Measurements from ENCODE around the gene USP33. TPM values are rescaled to one million over a fixed set of nuclear protein-coding genes. Genes with fewer than 3 reads are reported as not detected.

Gene USP33
- total RNA-seq, 4 donors from 2014 or later: 45.3 to 108 (median 53.6) TPM

DNA sequence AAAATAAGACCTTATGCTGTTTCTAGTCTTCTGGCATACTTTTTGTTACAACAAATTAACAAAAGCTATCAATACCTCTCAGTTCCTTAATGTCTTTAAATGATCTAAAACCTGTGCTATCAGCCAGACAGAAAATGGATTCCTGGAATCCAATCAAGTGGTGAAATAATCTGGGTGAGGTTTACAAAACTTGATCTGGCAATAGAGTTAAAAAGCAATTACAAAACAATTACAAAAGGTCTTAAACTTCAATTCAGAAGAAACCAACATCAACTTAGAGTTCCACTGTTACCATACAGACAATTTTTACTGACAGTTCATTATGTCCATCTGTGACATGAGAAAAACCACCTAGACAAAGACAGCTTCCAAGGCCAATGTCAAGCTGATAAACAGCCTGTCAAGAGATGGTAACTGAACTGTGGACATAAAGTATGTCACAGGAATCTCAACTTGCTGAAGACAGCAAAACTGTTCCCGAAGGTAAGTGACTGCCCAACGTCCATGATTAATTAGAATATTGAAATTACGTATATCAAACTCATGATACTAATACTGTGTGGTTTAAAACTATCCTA lies 94.6 kb downstream of the USP33 start:
- 74% methylated on average over 3 of the region's 3 CpGs for WGBS
- Histone ChIP-seq H3K4me3 (no peak overlapping the region), H3K36me3 (no peaks in the 10 kb centered on the region), H3K9me3 (no peaks in the 10 kb centered on the region), H3K27ac (no peak overlapping the region), H3K27me3 (no peaks in the 10 kb centered on the region), H3K4me1 (peaks cover 18% of the 10 kb centered on the region)
- no peak for DNase-seq (ENCODE audit: low spot score in 2 of 2)
- TF ChIP-seq EP300 (IDR thresholded peaks at IDR 0.05) (no peak), POLR2AphosphoS5 (IDR thresholded peaks at IDR 0.05) (no peak)

DNA sequence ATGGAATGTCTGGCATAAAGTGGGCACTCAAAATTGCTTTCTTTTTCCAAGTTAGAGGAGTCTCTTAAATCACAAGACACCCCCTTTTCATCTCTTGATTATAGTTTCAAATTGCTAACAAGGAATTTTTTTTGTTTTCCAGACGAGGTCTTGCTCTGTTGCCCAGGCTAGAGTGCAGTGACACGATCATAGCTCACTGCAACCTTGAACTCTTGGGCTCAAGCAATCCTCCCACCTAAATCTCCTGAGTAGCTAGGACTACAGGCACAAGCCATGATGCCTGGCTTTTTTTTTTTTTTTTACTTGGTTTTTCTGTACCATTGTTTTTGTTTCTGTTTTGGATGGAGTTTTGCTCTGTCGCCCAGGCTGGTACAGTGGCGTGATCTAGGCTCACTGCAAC lies 98.0 kb downstream of the USP33 start:
- TF ChIP-seq POLR2AphosphoS5 (IDR thresholded peaks at IDR 0.05): no peak
- no peaks in the 10 kb centered on the region for H3K36me3 ChIP-seq
- peaks cover 18% of the 10 kb centered on the region for H3K4me1 ChIP-seq
- no peaks in the 10 kb centered on the region for H3K9me3 ChIP-seq
- H3K4me3 ChIP-seq: no peak overlapping the region
- DNase-seq (ENCODE audit: low spot score in 2 of 2): no peak
- H3K27me3 ChIP-seq: no peaks in the 10 kb centered on the region
- WGBS: 89% methylated on average over 4 of the region's 4 CpGs
- no peak overlapping the region for H3K27ac ChIP-seq

DNA sequence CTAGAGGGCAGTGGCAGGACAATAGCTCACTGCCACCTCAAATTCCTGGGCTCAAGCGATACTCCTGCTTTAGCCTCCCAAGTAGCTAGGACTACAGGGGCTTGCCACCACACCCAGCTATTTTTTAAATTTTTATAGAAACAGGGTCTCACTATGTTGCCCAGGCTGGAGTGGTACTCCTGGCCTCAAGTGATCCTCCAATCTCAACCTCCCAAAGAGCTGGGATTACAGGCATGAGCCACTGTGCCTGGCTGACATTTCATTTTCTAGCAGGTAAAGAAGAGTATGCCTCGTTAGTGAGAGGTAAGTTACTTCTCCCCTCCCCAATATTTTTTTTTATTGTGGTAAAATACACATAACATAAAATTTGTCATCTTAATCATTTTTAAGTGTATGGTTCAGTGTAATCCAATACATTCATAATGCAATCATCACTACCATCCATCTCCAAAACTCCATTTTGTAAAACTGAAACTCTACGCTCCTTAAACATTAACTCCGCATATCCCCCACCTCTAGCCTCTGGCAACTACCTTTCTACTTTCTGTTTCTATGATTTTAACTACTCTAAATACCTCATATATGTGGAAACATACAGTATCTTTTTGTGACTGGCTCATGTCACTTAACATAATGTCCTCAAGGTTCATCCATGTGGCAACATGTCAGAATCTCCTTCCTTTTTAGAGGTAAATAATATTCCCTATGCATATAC lies 99.6 kb downstream of the USP33 start:
- Histone ChIP-seq H3K27ac (no peak overlapping the region), H3K27me3 (no peaks in the 10 kb centered on the region), H3K9me3 (no peaks in the 10 kb centered on the region), H3K4me1 (peaks cover 11% of the 10 kb centered on the region), H3K4me3 (no peak overlapping the region), H3K36me3 (no peaks in the 10 kb centered on the region)
- TF ChIP-seq EP300 (IDR thresholded peaks at IDR 0.05) (no peak), POLR2AphosphoS5 (IDR thresholded peaks at IDR 0.05) (no peak), POLR2A (IDR thresholded peaks at IDR 0.05) (no peak)
- TF ChIP-seq, protein P1, sequence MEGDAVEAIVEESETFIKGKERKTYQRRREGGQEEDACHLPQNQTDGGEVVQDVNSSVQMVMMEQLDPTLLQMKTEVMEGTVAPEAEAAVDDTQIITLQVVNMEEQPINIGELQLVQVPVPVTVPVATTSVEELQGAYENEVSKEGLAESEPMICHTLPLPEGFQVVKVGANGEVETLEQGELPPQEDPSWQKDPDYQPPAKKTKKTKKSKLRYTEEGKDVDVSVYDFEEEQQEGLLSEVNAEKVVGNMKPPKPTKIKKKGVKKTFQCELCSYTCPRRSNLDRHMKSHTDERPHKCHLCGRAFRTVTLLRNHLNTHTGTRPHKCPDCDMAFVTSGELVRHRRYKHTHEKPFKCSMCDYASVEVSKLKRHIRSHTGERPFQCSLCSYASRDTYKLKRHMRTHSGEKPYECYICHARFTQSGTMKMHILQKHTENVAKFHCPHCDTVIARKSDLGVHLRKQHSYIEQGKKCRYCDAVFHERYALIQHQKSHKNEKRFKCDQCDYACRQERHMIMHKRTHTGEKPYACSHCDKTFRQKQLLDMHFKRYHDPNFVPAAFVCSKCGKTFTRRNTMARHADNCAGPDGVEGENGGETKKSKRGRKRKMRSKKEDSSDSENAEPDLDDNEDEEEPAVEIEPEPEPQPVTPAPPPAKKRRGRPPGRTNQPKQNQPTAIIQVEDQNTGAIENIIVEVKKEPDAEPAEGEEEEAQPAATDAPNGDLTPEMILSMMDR (IDR thresholded peaks at IDR 0.05): no peak
- DNase-seq (ENCODE audit: low spot score in 2 of 2): no peak
- 94% methylated on average over 4 of the region's 4 CpGs for WGBS

DNA sequence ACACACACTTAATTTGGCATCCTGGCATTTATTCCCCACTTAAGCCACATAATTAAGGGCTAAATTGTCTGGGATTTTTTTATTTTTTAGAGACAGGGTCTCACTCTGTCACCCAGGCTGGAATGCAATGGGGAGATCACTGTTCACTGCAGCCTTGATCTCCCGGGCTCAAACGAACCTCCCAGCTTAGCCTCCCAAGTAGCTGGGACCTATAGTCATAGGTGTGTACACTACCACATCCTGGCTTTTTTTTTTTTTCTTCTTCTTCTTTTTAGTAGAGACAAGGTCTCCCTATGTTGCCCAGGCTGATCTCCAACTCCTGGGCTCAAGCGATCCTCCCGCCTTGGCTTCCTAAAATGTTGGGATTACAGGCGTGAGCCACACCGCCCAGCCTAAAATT lies 101.4 kb downstream of the USP33 start:
- Histone ChIP-seq H3K9me3 (no peaks in the 10 kb centered on the region), H3K36me3 (no peaks in the 10 kb centered on the region), H3K4me1 (no peaks in the 10 kb centered on the region), H3K27ac (no peak overlapping the region), H3K4me3 (no peak overlapping the region), H3K27me3 (no peaks in the 10 kb centered on the region)
- no peak for DNase-seq (ENCODE audit: low spot score in 2 of 2)
- TF ChIP-seq, protein P1 (IDR thresholded peaks at IDR 0.05): no peak
- TF ChIP-seq EP300 (IDR thresholded peaks at IDR 0.05) (no peak), POLR2AphosphoS5 (IDR thresholded peaks at IDR 0.05) (no peak), POLR2A (IDR thresholded peaks at IDR 0.05) (no peak)
- WGBS: 96% methylated on average over 6 of the region's 6 CpGs

DNA sequence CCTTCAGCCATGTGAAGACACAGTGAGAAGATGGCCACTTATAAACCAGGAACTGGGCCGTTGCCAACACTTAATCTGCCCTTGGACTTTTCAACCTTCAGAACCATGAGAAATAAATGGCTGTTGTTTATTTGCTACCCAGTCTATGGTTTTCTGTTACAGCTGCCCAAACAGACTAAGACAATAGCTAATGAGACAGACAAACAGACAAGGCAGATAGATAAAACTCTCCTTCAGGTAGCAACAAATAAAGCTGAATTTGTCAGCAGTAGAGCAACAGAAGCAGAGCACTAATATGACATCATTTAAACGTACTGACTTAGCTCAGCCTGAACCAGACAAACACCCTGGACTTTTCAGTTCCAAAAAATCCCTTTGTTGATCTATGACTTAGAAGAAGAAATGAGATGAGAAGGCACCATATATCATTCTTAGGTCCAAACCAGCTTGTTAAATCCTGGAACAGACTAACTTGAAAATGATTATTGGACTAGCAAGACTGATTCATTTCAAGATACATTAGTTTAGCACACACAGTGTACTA lies 104.1 kb downstream of the USP33 start:
- WGBS: 69% methylated on average over 2 of the region's 2 CpGs
- TF ChIP-seq, protein P1 (IDR thresholded peaks at IDR 0.05): no peak
- TF ChIP-seq POLR2A (IDR thresholded peaks at IDR 0.05): no peak
- TF ChIP-seq POLR2AphosphoS5 (IDR thresholded peaks at IDR 0.05): no peak
- no peak for TF ChIP-seq EP300 (IDR thresholded peaks at IDR 0.05)
- Histone ChIP-seq H3K27me3 (no peaks in the 10 kb centered on the region), H3K4me1 (peaks cover 12% of the 10 kb centered on the region), H3K9me3 (no peaks in the 10 kb centered on the region), H3K4me3 (no peak overlapping the region), H3K36me3 (no peaks in the 10 kb centered on the region), H3K27ac (no peak overlapping the region)
- no peak for DNase-seq (ENCODE audit: low spot score in 2 of 2)

DNA sequence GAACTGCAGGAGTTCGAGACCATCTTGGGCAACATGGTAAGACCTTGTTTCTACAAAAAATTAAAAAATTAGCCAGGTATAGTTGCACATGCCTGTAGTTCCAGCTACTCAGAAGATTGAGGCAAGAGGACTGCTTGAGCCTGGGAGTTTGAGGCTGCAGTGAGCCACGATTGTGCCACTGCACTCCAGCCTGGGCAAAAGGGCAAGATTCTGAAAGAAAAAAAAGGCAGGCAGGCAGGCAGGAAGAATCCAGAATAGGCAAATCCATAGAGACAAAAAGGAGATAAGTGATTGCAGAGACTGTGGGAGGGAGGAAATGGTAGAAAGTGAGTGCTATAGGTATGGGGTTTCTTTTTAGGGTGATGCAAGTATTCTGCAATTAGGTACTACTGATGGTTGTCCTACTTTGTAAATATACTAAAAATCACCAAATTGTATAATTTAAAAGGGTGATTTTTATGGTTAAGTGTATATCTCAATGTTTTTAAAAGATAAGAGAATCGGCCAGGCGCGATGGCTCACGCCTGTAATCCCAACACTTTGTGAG lies 106.6 kb downstream of the USP33 start:
- TF ChIP-seq POLR2AphosphoS5 (IDR thresholded peaks at IDR 0.05) (no peak), POLR2A (IDR thresholded peaks at IDR 0.05) (no peak)
- H3K27me3 ChIP-seq: no peaks in the 10 kb centered on the region
- no peak for DNase-seq (ENCODE audit: low spot score in 2 of 2)
- WGBS: 88% methylated on average over 6 of the region's 6 CpGs
- peaks cover 12% of the 10 kb centered on the region for H3K4me1 ChIP-seq
- no peaks in the 10 kb centered on the region for H3K36me3 ChIP-seq
- H3K4me3 ChIP-seq: no peak overlapping the region
- peaks cover 8% of the 10 kb centered on the region for H3K9me3 ChIP-seq
- H3K27ac ChIP-seq: no peak overlapping the region

All from suprapubic skin (tissue), 4 donors.